Gastrocnemius medialis (tissue), 4 donors: ENCODE results near the gene SYT6.

Experiments used
- POLR2A ChIP-seq, 2 donors: fragments of 450-650 bp; IDR thresholded peaks; one replicate each; pipeline ENCODE4 v1.6.1; 2017; ENCODE audit warnings: antibody characterized with exemption in 2 of 2, mild to moderate bottlenecking in 2 of 2, moderate library complexity in 2 of 2
- TF ChIP-seq, protein P1 (sequence below), 5 experiments: fragments of 450-650 bp in 3 of 5; fragments of 200-600 bp in 2 of 5; sonication (generic) in 2 of 5; IDR thresholded peaks in 4 of 5; conservative IDR thresholded peaks in 1 of 5; 1 replicate in 4 of 5; 2 replicates in 1 of 5; pipeline ENCODE4 v1.5.1; 2016 to 2019; ENCODE audit warnings: antibody characterized with exemption in 5 of 5, mild to moderate bottlenecking in 3 of 5, moderate library complexity in 3 of 5

DNA sequence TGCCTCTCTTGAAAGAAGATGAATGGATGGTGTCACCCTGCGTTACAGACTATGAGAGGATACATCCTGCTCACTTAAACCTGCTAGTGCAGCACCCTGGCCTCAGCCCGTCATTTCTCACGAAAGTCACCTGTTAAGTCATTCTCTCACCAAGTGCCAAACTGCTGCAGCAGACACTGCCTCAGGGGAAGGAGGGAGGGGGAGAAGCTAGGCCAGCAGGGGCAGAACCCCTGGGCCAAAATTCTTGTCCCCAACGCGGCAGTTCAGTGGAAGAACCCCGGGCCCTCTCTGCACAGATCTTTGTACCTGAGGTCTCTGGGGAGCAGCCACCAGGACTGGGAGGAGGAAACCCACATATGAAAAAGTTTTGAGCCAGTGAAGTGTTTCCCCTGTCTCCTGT is 37.6 kb downstream of the SYT6 start:
- TF ChIP-seq, protein P1, sequence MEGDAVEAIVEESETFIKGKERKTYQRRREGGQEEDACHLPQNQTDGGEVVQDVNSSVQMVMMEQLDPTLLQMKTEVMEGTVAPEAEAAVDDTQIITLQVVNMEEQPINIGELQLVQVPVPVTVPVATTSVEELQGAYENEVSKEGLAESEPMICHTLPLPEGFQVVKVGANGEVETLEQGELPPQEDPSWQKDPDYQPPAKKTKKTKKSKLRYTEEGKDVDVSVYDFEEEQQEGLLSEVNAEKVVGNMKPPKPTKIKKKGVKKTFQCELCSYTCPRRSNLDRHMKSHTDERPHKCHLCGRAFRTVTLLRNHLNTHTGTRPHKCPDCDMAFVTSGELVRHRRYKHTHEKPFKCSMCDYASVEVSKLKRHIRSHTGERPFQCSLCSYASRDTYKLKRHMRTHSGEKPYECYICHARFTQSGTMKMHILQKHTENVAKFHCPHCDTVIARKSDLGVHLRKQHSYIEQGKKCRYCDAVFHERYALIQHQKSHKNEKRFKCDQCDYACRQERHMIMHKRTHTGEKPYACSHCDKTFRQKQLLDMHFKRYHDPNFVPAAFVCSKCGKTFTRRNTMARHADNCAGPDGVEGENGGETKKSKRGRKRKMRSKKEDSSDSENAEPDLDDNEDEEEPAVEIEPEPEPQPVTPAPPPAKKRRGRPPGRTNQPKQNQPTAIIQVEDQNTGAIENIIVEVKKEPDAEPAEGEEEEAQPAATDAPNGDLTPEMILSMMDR (IDR thresholded peaks at IDR 0.05 in 4 of 5, conservative IDR thresholded peaks at IDR 0.05 in 1 of 5), result no peak
- no peak for TF ChIP-seq POLR2A (IDR thresholded peaks at IDR 0.05)
